ENCODE measurements around the gene SLIT1.
A peak's percentile ranks its signal among the peaks of the same experiment; 100 is the strongest.

SLIT1 gene

GRCh38 chr10:97000487-97001182, 185.1 kb downstream of the SLIT1 start:
- no peak for DNase-seq (ENCODE audit: low read depth)

- no peak for DNase-seq (ENCODE audit: low read depth)
These were observed 185.8 kb downstream of the SLIT1 start for GRCh38 chr10:96999987-97000386.

- no peak for DNase-seq (ENCODE audit: low read depth)
These were observed 186.4 kb downstream of the SLIT1 start for GRCh38 chr10:96999337-96999736.

GRCh38 chr10:96998329-96998888, 187.3 kb downstream of the SLIT1 start:
- peak; percentile 51 for DNase-seq (ENCODE audit: low read depth)

- no peak for DNase-seq (ENCODE audit: low read depth)
These were observed 189.3 kb downstream of the SLIT1 start for GRCh38 chr10:96996275-96996965.

- peak; percentile 49 for DNase-seq (ENCODE audit: low read depth)
These were observed 189.9 kb downstream of the SLIT1 start for GRCh38 chr10:96995851-96996250.

- DNase-seq (ENCODE audit: low read depth), result no peak
These were observed 193.0 kb downstream of the SLIT1 start for GRCh38 chr10:96992721-96993120.

- peak; percentile 82 for DNase-seq (ENCODE audit: low read depth)
These were observed 194.4 kb downstream of the SLIT1 start for GRCh38 chr10:96991313-96991841.

GRCh38 chr10:96988426-96988825, 197.3 kb downstream of the SLIT1 start:
- DNase-seq (ENCODE audit: low read depth), result peak; percentile 7

- peak; percentile 58 for DNase-seq (ENCODE audit: low read depth)
These were observed 197.9 kb downstream of the SLIT1 start for GRCh38 chr10:96987842-96988175.

- no peak for DNase-seq (ENCODE audit: low read depth)
These were observed 198.5 kb downstream of the SLIT1 start for GRCh38 chr10:96987141-96987841.

GRCh38 chr10:96986200-96986856, 199.4 kb downstream of the SLIT1 start:
- no peak for DNase-seq (ENCODE audit: low read depth)

- DNase-seq (ENCODE audit: low read depth), result no peak
These were observed 201.1 kb downstream of the SLIT1 start for GRCh38 chr10:96984541-96985131.

- no peak for DNase-seq (ENCODE audit: low read depth)
These were observed 203.4 kb downstream of the SLIT1 start for GRCh38 chr10:96982149-96982930.

- DNase-seq (ENCODE audit: low read depth), result no peak
These were observed 207.1 kb downstream of the SLIT1 start for GRCh38 chr10:96978621-96979154.

- no peak for DNase-seq (ENCODE audit: low read depth)
These were observed 210.6 kb downstream of the SLIT1 start for GRCh38 chr10:96975136-96975535.

GRCh38 chr10:96973809-96974747, 211.7 kb downstream of the SLIT1 start:
- no peak for DNase-seq (ENCODE audit: low read depth)

GRCh38 chr10:96972264-96972663, 213.5 kb downstream of the SLIT1 start:
- no peak for DNase-seq (ENCODE audit: low read depth)

- no peak for DNase-seq (ENCODE audit: low read depth)
These were observed 214.4 kb downstream of the SLIT1 start for GRCh38 chr10:96971324-96971723.
